Fibroblast of mammary gland (primary cell): ENCODE results near the gene SLC44A1.

Experiments used
- DNase-seq: peaks from one replicate; pipeline ENCODE4 v3.0.0-alpha.2; 2010; ENCODE audit warnings: low read depth
- H3K4me3 ChIP-seq: 2 replicates; pipeline ENCODE4 v1.5.1; 2011; ENCODE audit warnings: low read depth, mild to moderate bottlenecking, low read length, moderate library complexity; ENCODE audit not compliant: control insufficient read depth
- CTCF ChIP-seq: conservative IDR thresholded peaks from 2 replicates; pipeline ENCODE4 v1.5.1; 2011; ENCODE audit warnings: low read depth, low read length, inconsistent platforms; ENCODE audit not compliant: control insufficient read depth, insufficient read depth

Gene SLC44A1

GRCh38 chr9:105302728-105303127 is 58.3 kb downstream of the SLC44A1 start:
- DNase-seq: no peak
- no peak overlapping the region for H3K4me3 ChIP-seq
- no peak for TF ChIP-seq CTCF

GRCh38 chr9:105305856-105306255 is 61.4 kb downstream of the SLC44A1 start:
- no peak for DNase-seq
- H3K4me3 ChIP-seq: no peak overlapping the region
- no peak for TF ChIP-seq CTCF

GRCh38 chr9:105306351-105307140 is 62.1 kb downstream of the SLC44A1 start:
- no peak for DNase-seq
- TF ChIP-seq CTCF: no peak
- H3K4me3 ChIP-seq: no peak overlapping the region

- H3K4me3 ChIP-seq: no peak overlapping the region
- TF ChIP-seq CTCF: no peak
- peak; percentile 24 for DNase-seq
These were observed 63.2 kb downstream of the SLC44A1 start for GRCh38 chr9:105307591-105308130.

- H3K4me3 ChIP-seq: no peak overlapping the region
- no peak for TF ChIP-seq CTCF
- no peak for DNase-seq
These were observed 64.2 kb downstream of the SLC44A1 start for GRCh38 chr9:105308461-105309341.

- no peak for TF ChIP-seq CTCF
- no peak overlapping the region for H3K4me3 ChIP-seq
- no peak for DNase-seq
These were observed 65.1 kb downstream of the SLC44A1 start for GRCh38 chr9:105309531-105309931.
